GM12891 (cell line): ENCODE results near the gene COPS7A.
"Not testable (repeated sequence)": the region's sequence is repeated elsewhere in the genome, so short reads cannot be mapped to it uniquely, and the experiment has no call there.

Experiments used
- DNase-seq: peaks from one replicate; pipeline ENCODE4 v3.0.0; 2011; ENCODE audit warnings: low spot score; ENCODE audit not compliant: insufficient read length
- FAIRE-seq: peaks from 2 replicates; lab custom pipeline; 2011; peaks lifted over from hg19 to GRCh38; lab: Jason Lieb, UNC
- PAX5 ChIP-seq: IDR thresholded peaks from 2 replicates; pipeline ENCODE4 v1.6.1; 2011; ENCODE audit warnings: low read length, moderate library complexity, mild to moderate bottlenecking; ENCODE audit not compliant: insufficient read depth, severe bottlenecking
- POLR2A ChIP-seq: IDR thresholded peaks from 2 replicates; pipeline ENCODE4 v1.6.1; 2011; ENCODE audit warnings: low read depth, low read length, control low read depth
- POLR2AphosphoS5 ChIP-seq: IDR thresholded peaks from 2 replicates; pipeline ENCODE4 v1.6.1; 2011; ENCODE audit warnings: low read depth, low read length, control low read depth
- POU2F2 ChIP-seq: IDR thresholded peaks from 2 replicates; pipeline ENCODE4 v1.6.1; 2011; ENCODE audit warnings: low read depth, mild to moderate bottlenecking, control low read depth, low read length, moderate library complexity
- SPI1 ChIP-seq: IDR thresholded peaks from 2 replicates; pipeline ENCODE4 v1.6.1; 2011; ENCODE audit warnings: low read depth, low read length, control low read depth
- TAF1 ChIP-seq: IDR thresholded peaks from 2 replicates; pipeline ENCODE4 v1.6.1; 2011; ENCODE audit warnings: low read depth, low read length, control low read depth

The COPS7A gene

DNA sequence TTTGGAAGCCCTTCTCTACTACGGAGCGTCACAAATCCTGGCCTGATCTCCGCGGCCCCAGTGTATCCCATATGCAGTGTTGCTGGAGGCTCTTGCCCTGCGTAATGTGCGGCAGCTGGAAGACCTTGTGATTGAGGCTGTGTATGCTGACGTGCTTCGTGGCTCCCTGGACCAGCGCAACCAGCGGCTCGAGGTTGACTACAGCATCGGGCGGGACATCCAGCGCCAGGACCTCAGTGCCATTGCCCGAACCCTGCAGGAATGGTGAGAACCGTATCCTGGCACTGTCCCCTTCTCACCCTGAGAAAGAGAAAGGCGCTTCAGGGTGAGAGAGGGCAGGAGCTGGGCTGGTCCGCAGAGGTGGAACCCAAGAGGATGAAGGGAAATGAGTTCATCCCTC, 5.3 kb downstream of the COPS7A start:
- FAIRE-seq = no peak
- TF ChIP-seq POU2F2 (no peak), POLR2A (no peak), POLR2AphosphoS5 (no peak), TAF1 (no peak), PAX5 (no peak), SPI1 (no peak)

DNA sequence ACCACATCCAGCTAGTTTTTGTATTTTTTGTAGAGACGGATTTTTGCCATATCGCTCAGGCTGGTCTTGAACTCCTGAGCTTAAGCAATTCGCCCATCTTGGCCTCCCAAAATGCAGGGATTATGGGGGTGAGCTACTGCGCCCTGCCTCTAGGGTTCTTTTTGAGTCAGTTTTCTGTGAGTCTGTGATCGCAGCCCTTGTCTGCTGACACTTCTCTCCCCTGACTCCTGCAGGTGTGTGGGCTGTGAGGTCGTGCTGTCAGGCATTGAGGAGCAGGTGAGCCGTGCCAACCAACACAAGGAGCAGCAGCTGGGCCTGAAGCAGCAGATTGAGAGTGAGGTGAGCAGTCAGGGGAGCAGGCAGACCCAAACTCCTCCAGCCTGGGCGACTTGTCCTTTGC, 6.3 kb downstream of the COPS7A start:
- DNase-seq = no peak
- FAIRE-seq = no peak
- TF ChIP-seq POU2F2 (no peak), PAX5 (no peak), SPI1 (no peak), TAF1 (no peak), POLR2A (no peak), POLR2AphosphoS5 (no peak)

More for the DNA sequence above, 5.3 kb downstream of the COPS7A start:
- DNase-seq = no peak

DNA sequence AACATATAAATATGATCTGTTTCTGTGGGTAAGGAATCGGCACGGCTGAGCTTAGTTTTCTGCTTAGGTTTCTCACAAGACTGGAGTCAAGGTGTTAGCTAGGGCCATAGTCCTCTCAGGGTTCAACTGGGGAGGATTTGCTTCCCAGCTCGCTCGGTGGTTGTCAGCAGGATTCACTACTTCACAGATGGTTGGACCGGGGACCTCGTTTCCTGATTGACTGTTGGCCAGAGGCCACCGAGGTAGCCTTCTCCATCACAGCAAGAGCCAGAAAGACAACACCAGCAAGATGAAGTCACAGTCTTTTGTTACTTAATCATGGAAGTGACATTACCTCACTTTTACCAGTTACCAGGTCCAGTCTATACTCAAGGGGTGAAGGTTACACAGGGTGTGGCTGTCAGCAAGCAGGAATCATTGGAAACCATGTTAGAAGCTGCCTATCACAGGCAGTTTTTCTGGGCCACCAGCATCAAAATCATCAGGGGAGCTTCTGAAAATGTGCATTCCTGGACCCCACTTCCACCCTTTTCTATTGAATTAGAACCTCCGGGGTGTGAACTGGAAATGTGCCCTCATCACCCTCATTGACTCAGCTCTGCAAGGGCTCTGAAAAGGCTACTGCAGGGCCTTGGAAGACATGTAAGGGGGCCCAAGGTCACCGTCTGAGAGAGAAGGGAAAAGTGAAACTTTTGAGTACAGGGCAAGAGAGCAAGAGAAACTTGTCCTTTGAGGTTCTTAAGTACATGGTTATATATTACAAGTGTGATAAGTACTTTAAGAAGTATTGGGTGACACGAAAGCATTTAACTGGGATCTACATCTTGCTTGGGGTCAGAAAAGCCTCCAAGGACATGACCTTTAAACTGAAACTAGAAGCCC, 10.9 kb downstream of the COPS7A start:
- no peak for FAIRE-seq
- TF ChIP-seq SPI1 (no peak), POLR2AphosphoS5 (no peak), POU2F2 (no peak), PAX5 (no peak), TAF1 (no peak), POLR2A (no peak)

DNA sequence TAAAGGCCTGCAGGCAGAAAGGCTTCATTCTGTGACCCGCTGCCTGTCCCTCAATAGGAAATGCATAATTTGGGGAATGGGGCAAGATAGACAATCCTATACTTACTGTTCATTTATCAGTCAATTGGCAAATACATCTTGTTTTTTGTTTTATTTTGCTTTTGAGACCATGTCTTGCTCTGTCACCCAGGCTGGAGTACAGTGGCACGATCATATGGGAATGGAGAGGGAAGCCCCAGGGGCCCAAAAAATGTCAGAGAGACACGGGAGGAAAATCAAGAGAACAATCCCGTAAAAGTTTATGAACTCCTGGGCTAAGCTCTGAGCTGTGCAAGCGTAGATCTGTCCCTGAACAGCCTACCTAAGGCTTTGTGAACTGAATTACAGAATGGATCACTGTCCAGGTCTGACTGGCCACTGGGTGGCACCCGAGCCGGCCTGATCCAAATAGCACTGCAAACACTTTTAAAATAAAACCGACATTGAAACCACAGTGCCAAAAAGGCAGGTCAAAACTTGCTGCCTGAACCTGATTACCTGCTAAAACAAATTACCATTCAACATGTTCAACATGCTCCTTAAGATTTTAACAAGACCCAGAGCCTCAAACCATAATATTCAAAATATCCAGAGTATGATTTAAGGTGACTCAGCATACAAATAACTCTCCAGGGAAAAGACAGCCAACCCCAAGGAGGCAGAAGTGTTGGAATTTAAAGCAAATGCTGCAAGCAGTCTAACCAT, 11.8 kb downstream of the COPS7A start:
- DNase-seq (peak; percentile 48), FAIRE-seq (peak; percentile 82)
- TF ChIP-seq PAX5 (no peak), SPI1 (no peak), TAF1 (no peak), POLR2AphosphoS5 (no peak), POLR2A (no peak), POU2F2 (no peak)

More for the DNA sequence above, 10.9 kb downstream of the COPS7A start:
- no peak for DNase-seq

DNA sequence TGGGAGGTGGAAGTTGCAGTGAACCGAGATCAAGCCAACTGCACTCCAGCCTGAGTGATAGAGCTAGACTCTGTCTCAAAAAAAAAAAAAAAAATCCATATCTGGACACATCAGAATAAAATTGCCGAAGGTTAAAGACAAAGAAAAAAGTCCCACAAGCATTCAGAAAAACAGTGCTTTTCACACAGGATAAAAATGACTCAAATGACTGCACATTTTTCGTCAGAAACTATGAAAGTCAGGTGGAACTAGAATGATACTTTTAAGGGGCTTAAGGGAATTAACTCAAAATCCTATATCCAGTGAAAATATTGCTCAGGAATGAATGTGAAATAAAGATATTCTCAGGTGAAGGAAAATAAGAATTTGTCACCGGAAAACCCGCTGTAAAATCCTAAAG, 12.9 kb downstream of the COPS7A start:
- TF ChIP-seq POLR2AphosphoS5 (no peak), SPI1 (no peak), TAF1 (no peak), POLR2A (no peak), POU2F2 (no peak)
- DNase-seq (no peak), FAIRE-seq (no peak)

DNA sequence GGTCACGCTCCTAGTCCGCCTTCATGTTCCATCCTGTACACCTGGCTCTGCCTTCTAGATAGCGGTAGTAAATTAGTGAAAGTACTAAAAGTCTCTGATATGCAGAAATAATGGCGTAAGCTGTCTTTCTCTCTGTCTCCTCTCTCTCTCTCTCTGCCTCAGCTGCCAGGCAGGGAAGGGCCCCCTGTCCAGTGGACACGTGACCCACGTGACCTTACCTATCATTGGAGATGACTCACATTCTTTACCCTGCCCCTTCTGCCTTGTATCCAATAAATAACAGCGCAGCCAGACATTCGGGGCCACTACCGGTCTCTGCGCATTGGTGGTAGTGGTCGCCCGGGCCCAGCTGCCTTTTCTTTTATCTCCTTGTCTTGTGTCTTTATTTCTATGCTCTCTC, 18.2 kb downstream of the COPS7A start:
- not testable (repeated sequence) for FAIRE-seq

DNA sequence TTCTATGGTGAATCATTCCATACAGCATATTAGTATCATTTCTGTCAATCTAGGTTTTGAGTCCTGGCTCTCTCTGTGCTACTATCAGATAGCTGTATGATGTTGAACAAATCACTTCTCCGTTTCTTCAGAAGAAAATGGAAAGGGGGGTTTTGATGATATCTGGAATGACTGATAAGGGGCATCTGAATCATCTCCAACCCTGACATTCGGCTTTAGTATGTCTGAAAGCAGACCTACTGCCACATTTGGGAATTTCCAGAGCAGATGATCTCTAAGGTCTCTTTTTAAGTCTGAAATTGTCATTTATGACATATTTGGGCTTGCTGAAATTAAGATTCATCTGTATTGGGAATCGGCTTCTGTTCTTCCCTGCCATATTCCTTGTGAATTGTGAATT, 19.0 kb downstream of the COPS7A start:
- DNase-seq (no peak), FAIRE-seq (no peak)
- TF ChIP-seq POLR2A (no peak), POLR2AphosphoS5 (no peak), POU2F2 (no peak), TAF1 (no peak), PAX5 (no peak), SPI1 (no peak)

More for the DNA sequence above, 18.2 kb downstream of the COPS7A start:
- not testable (repeated sequence) for DNase-seq

DNA sequence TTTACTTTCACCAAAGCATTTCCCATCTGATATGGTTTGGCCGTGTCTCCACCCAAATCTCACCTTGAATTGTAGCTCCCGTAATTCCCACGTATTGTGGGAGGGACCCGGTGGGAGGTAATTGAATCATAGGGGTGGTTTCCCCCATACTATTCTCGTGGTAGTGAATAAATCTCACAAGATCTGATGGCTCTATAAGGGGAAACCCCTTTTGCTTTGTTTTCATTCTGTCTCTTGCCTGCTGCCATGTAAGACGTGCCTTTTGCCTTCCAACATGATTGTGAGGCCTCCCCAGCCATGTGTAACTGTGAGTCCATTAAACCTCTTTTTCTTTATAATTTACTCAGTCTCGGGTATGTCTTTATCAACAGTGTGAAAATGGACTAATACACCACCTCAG, 19.5 kb downstream of the COPS7A start:
- peak; percentile 23 for FAIRE-seq
- not testable (repeated sequence) for DNase-seq

DNA sequence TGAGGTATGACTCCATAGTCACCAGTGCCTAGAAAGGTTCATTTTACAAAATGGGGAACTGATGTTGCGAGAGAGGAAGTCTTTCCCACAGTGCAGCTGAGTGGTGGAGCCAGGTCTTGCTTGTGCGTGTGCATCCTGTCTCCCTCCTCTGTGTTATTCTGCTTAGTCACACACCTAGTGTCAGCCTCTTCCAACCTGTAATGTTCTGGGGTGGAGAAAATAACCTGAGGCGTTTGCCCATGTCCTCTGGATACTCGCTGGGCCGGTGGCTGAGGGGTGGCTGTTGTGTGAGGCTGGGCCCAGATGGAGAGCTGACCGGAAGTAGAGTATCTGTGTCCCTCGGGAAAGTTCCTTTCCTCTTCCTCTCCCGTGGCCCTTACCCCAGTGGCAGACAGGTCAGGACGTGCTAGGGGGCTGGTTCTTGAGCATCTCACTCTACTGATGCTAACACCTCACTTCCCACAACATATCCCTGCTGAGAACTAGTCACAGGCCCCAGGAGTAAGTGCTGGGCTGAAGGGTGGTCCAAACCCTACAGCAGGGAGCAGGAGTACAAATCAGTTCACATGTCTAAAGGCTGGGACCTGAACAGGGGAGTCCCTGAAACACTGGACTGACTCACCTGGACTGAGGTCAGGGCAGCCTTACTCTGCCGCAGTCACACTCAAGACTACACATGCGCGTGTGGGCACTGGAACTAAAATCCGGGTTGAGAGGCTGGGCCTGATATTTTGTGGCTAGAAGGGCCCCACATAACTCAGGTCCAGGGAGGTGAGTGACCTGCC, 22.1 kb downstream of the COPS7A start:
- DNase-seq (no peak), FAIRE-seq (peak; percentile 91)
- TF ChIP-seq TAF1 (no peak), POU2F2 (no peak), POLR2A (peak; percentile 60), POLR2AphosphoS5 (no peak), SPI1 (peak; percentile 93)
